Measurements from ENCODE around the gene DHX36.

DHX36 gene

GRCh38 chr3:154361099-154361498 is 36.8 kb upstream of the DHX36 start:
- Histone ChIP-seq H2AFZ (ENCODE audit: low read depth, low read length, severe bottlenecking) (no peak overlapping the region), H3K4me2 (ENCODE audit: low read depth, low read length, poor library complexity, severe bottlenecking) (no peak overlapping the region), H3K9ac (ENCODE audit: low read length) (no peak overlapping the region), H3K27me3 (ENCODE audit: low read length) (no peaks in the 10 kb centered on the region), H3K9me2 (replicated peaks; ENCODE audit: insufficient read depth, low read length) (no peaks in the 10 kb centered on the region), H4K20me1 (ENCODE audit: low read depth, low read length) (no peaks in the 10 kb centered on the region), H3K9me3 (ENCODE audit: insufficient read depth, low read length) (no peaks in the 10 kb centered on the region), H3K27ac (ENCODE audit: low read depth, low read length) (no peak overlapping the region), H3K36me3 (ENCODE audit: low read length) (no peaks in the 10 kb centered on the region), H3K79me2 (ENCODE audit: insufficient read depth, low read length) (no peaks in the 10 kb centered on the region), H3F3A (ENCODE audit: insufficient read depth) (no peaks in the 10 kb centered on the region), H3K4me3 (ENCODE audit: insufficient read depth, low read length, poor library complexity, severe bottlenecking) (no peak overlapping the region)
- no peak for TF ChIP-seq EZH2phosphoT487 (conservative IDR thresholded peaks at IDR 0.05; ENCODE audit: low read length)

- Histone ChIP-seq H3K4me2 (ENCODE audit: low read depth, low read length, poor library complexity, severe bottlenecking) (no peak overlapping the region), H3K27me3 (ENCODE audit: low read length) (no peaks in the 10 kb centered on the region)
These were observed 31.7 kb upstream of the DHX36 start for GRCh38 chr3:154356009-154356408.

GRCh38 chr3:154349223-154349622 is 24.9 kb upstream of the DHX36 start:
- Histone ChIP-seq H3K4me3 (ENCODE audit: insufficient read depth, low read length, poor library complexity, severe bottlenecking) (no peak overlapping the region), H3K79me2 (ENCODE audit: insufficient read depth, low read length) (no peaks in the 10 kb centered on the region), H3K27me3 (ENCODE audit: low read length) (no peaks in the 10 kb centered on the region), H3K36me3 (ENCODE audit: low read length) (no peaks in the 10 kb centered on the region), H2AFZ (ENCODE audit: low read depth, low read length, severe bottlenecking) (no peak overlapping the region), H3K4me2 (ENCODE audit: low read depth, low read length, poor library complexity, severe bottlenecking) (no peak overlapping the region), H4K20me1 (ENCODE audit: low read depth, low read length) (no peaks in the 10 kb centered on the region), H3K27ac (ENCODE audit: low read depth, low read length) (no peak overlapping the region), H3K9me3 (ENCODE audit: insufficient read depth, low read length) (no peaks in the 10 kb centered on the region), H3K9me2 (replicated peaks; ENCODE audit: insufficient read depth, low read length) (no peaks in the 10 kb centered on the region), H3K9ac (ENCODE audit: low read length) (no peak overlapping the region), H3F3A (ENCODE audit: insufficient read depth) (no peaks in the 10 kb centered on the region)
- no peak for TF ChIP-seq CTCF (IDR thresholded peaks at IDR 0.05; ENCODE audit: insufficient read depth, low read length, poor library complexity, severe bottlenecking)
- TF ChIP-seq EZH2phosphoT487 (conservative IDR thresholded peaks at IDR 0.05; ENCODE audit: low read length): no peak

More at GRCh38 chr3:154356009-154356408, 31.7 kb upstream of the DHX36 start:
- Histone ChIP-seq H3K4me3 (ENCODE audit: insufficient read depth, low read length, poor library complexity, severe bottlenecking) (no peak overlapping the region), H4K20me1 (ENCODE audit: low read depth, low read length) (no peaks in the 10 kb centered on the region), H3K36me3 (ENCODE audit: low read length) (no peaks in the 10 kb centered on the region), H3K9me3 (ENCODE audit: insufficient read depth, low read length) (no peaks in the 10 kb centered on the region), H3K27ac (ENCODE audit: low read depth, low read length) (no peak overlapping the region), H3K79me2 (ENCODE audit: insufficient read depth, low read length) (no peaks in the 10 kb centered on the region), H3K9me2 (replicated peaks; ENCODE audit: insufficient read depth, low read length) (no peaks in the 10 kb centered on the region), H3F3A (ENCODE audit: insufficient read depth) (no peaks in the 10 kb centered on the region), H3K9ac (ENCODE audit: low read length) (no peak overlapping the region), H2AFZ (ENCODE audit: low read depth, low read length, severe bottlenecking) (no peak overlapping the region)
- no peak for TF ChIP-seq EZH2phosphoT487 (conservative IDR thresholded peaks at IDR 0.05; ENCODE audit: low read length)
- TF ChIP-seq CTCF (IDR thresholded peaks at IDR 0.05; ENCODE audit: insufficient read depth, low read length, poor library complexity, severe bottlenecking): no peak

- Histone ChIP-seq H3K9me2 (replicated peaks; ENCODE audit: insufficient read depth, low read length) (no peaks in the 10 kb centered on the region), H2AFZ (ENCODE audit: low read depth, low read length, severe bottlenecking) (no peak overlapping the region), H3K27me3 (ENCODE audit: low read length) (no peaks in the 10 kb centered on the region), H3K4me2 (ENCODE audit: low read depth, low read length, poor library complexity, severe bottlenecking) (no peak overlapping the region), H3K9ac (ENCODE audit: low read length) (no peak overlapping the region), H3K36me3 (ENCODE audit: low read length) (no peaks in the 10 kb centered on the region), H3K9me3 (ENCODE audit: insufficient read depth, low read length) (no peaks in the 10 kb centered on the region), H4K20me1 (ENCODE audit: low read depth, low read length) (no peaks in the 10 kb centered on the region), H3K79me2 (ENCODE audit: insufficient read depth, low read length) (no peaks in the 10 kb centered on the region), H3K27ac (ENCODE audit: low read depth, low read length) (no peak overlapping the region), H3F3A (ENCODE audit: insufficient read depth) (no peaks in the 10 kb centered on the region), H3K4me3 (ENCODE audit: insufficient read depth, low read length, poor library complexity, severe bottlenecking) (no peak overlapping the region)
- TF ChIP-seq CTCF (IDR thresholded peaks at IDR 0.05; ENCODE audit: insufficient read depth, low read length, poor library complexity, severe bottlenecking): no peak
- TF ChIP-seq EZH2phosphoT487 (conservative IDR thresholded peaks at IDR 0.05; ENCODE audit: low read length): no peak
These were observed 21.3 kb upstream of the DHX36 start for GRCh38 chr3:154345422-154346122.
